ENCODE data around the gene LRIG1.

Gene LRIG1

DNA sequence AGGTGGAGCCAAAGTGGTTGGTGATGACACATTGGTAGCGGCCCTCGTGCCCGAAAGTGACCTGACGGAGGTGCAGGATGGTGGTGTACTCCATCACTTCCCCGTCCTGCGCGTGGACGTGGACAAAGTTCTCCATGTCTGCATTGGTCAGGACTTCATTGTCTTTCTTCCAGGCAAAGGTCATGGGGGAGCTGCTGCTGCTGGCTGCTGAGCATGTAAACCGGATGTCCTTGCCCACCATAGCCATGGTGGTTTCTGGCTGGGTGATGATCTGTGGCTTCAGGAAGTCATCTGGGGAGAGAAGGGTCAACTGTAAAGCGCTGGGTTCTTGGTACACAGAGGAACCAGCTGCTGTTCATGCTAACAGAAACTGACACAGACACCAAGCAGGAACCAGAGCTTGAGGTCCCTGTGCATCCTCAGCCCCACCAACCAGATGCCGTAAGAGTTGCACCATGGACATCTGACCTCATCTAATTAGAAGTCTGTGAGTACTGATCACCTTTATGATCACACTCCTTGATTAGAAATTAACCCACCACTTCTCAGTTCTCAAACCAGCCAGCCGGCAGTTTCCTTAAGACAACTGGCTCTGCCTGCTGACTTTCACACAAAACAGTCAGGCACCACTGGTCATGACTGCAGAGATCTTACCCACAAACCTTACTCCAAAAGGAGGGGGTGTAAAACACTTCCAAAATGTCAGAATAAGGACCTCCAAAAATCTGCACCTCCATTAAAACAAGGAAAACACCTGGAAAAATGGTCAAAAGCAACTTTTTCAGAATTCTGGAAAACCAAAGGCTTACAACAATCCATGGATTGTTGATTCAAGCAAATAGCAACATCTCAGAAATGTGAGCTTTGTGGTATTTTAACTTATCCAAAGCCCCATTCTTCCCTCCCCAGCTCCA is 114.6 kb downstream of the LRIG1 start:
- H3K9ac ChIP-seq (ENCODE audit: low read depth, low read length): no peak overlapping the region
- H3K9me3 ChIP-seq (ENCODE audit: insufficient read depth, low read depth, low read length): no peaks in the 10 kb centered on the region
- H3K27ac ChIP-seq (ENCODE audit: low read depth, low read length): no peak overlapping the region
- H3K4me1 ChIP-seq (ENCODE audit: insufficient read depth, low read length): no peaks in the 10 kb centered on the region
- H3K36me3 ChIP-seq (ENCODE audit: insufficient read depth, low read length): peaks cover 94% of the 10 kb centered on the region
- 96% methylated on average over 12 of the region's 12 CpGs for WGBS
- H3K27me3 ChIP-seq (ENCODE audit: insufficient read depth, low read length): no peaks in the 10 kb centered on the region
- H3K4me3 ChIP-seq (ENCODE audit: low read length): no peak overlapping the region

DNA sequence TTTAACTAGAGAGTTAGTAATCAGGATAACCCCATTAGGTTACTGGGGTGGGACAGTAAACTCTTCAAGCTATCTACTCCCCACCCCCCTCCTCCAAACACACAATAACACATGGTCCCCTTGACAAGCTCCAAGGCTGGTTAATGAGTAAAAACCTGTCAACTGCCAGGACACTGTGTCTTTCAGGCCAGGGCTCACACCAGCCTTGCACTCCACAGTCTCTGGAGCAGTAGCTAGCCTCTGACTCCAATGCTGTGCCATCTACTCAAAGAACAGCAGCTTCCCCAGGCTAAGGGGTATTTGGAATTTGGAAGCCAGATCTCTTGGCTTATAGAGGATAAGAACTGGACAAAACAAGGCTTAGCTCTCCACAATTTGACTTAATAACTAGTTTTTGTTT is 115.8 kb downstream of the LRIG1 start:
- Histone ChIP-seq H3K36me3 (ENCODE audit: insufficient read depth, low read length) (peaks cover 94% of the 10 kb centered on the region), H3K27ac (ENCODE audit: low read depth, low read length) (no peak overlapping the region), H3K4me1 (ENCODE audit: insufficient read depth, low read length) (no peaks in the 10 kb centered on the region), H3K9me3 (ENCODE audit: insufficient read depth, low read depth, low read length) (no peaks in the 10 kb centered on the region), H3K4me3 (ENCODE audit: low read length) (no peak overlapping the region), H3K9ac (ENCODE audit: low read depth, low read length) (no peak overlapping the region), H3K27me3 (ENCODE audit: insufficient read depth, low read length) (no peaks in the 10 kb centered on the region)

DNA sequence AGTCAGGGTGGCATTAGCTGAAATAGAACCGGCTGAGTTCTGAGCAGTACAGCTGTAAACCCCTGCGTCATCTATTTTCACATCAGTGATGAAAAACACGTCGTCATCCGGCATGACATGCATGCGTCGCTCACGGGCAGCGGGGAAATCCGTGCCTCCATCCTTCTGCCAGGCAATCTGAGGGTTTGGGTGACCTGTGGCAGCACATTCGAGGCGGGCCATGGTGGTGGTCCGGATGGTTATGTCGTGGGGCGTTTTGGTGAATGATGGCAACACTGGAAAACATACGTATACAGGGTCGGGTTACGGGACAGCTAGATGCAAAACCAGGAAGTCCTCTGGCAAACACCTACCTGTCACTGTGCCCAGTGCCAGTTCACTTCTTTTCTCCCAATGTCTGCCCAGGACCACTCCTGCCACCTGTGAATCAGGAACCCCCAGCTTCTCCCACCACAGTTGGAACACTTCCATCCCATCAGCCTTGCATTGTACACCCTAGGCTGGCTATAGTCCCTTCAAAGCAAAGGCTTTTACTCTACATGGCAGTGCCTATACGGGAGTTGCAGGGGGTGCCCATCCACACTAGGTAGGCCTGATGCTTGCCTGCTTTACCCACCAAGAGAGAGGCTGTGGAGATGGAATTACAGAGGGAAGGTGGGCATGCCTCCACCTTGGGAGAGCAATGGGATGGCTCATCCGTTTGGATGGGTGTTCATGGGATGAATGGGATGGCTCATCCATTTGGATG is 116.7 kb downstream of the LRIG1 start:
- Histone ChIP-seq H3K4me3 (ENCODE audit: low read length) (no peak overlapping the region), H3K36me3 (ENCODE audit: insufficient read depth, low read length) (peaks cover 96% of the 10 kb centered on the region), H3K9me3 (ENCODE audit: insufficient read depth, low read depth, low read length) (no peaks in the 10 kb centered on the region), H3K4me1 (ENCODE audit: insufficient read depth, low read length) (no peaks in the 10 kb centered on the region), H3K27ac (ENCODE audit: low read depth, low read length) (no peak overlapping the region), H3K9ac (ENCODE audit: low read depth, low read length) (no peak overlapping the region), H3K27me3 (ENCODE audit: insufficient read depth, low read length) (no peaks in the 10 kb centered on the region)
- whole genome bisulfite sequencing: 96% methylated on average over 20 of the region's 20 CpGs

DNA sequence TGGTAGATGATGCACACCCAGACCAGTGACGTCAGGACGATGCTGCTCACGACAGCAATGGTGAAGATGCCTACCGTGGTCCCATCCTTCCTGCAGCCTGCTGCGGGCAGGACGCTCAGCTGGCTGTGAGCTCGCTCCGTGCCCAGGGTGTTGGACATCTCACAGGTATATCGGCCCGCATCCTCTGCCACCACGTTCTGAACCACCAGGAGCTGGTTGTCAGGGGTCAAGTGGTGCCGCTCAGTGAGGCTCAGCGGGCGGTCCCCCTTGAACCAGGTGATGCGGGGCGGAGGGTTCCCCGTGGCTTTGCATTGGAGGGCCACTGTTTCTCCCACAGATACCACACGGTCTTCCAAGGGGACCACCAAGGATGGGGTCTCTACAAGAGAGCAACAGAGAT is 117.8 kb downstream of the LRIG1 start:
- WGBS: 95% methylated on average over 18 of the region's 18 CpGs
- no peak overlapping the region for H3K27ac ChIP-seq (ENCODE audit: low read depth, low read length)
- no peaks in the 10 kb centered on the region for H3K4me1 ChIP-seq (ENCODE audit: insufficient read depth, low read length)
- no peaks in the 10 kb centered on the region for H3K27me3 ChIP-seq (ENCODE audit: insufficient read depth, low read length)
- H3K36me3 ChIP-seq (ENCODE audit: insufficient read depth, low read length): peaks cover 96% of the 10 kb centered on the region
- no peak overlapping the region for H3K9ac ChIP-seq (ENCODE audit: low read depth, low read length)
- no peak overlapping the region for H3K4me3 ChIP-seq (ENCODE audit: low read length)
- H3K9me3 ChIP-seq (ENCODE audit: insufficient read depth, low read depth, low read length): no peaks in the 10 kb centered on the region

DNA sequence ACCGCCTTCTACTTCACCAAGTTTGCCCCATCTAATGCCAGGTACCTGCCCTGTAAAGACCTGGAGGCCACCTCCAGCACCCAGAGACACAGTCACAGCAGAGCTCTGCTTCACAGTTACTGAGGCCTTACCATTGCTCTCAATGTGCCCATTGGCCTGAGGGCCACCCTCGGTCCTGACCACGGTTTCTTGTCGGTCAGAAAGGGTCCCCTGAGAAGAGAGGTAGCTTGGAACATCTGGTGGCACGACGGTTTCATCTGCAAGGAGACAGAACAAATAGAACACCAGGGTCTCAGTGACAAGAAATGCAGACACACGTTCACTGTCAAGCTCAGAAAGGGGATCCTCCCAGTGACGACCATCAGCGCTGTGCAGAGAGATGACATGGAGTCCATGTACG is 118.7 kb downstream of the LRIG1 start:
- 96% methylated on average over 10 of the region's 10 CpGs for WGBS
- H3K36me3 ChIP-seq (ENCODE audit: insufficient read depth, low read length): peaks cover 100% of the 10 kb centered on the region

DNA sequence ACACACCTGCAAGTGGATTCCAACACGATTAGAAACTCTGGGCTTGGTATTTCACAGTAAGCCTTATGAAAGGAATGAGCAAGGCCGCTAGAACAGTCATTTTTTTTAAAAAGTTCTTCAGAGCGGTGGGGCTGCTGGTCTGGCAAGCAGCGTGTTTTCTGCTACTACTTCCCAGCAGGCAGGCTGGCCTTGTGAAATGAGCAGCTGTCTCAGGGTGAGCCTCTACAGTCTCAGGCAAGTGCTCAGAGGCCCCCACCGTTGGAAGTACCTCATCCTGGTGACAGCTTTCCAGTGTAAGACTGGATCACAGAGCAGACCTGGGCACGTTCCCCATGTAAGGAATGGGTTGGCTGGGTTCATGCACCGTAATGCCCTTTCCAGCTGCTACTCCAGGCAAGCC is 119.2 kb downstream of the LRIG1 start:
- H3K4me1 ChIP-seq (ENCODE audit: insufficient read depth, low read length): no peaks in the 10 kb centered on the region
- H3K27me3 ChIP-seq (ENCODE audit: insufficient read depth, low read length): no peaks in the 10 kb centered on the region
- 95% methylated on average over 7 of the region's 7 CpGs for whole genome bisulfite sequencing
- H3K27ac ChIP-seq (ENCODE audit: low read depth, low read length): no peak overlapping the region
- H3K36me3 ChIP-seq (ENCODE audit: insufficient read depth, low read length): peaks cover 100% of the 10 kb centered on the region
- H3K9ac ChIP-seq (ENCODE audit: low read depth, low read length): no peak overlapping the region
- no peak overlapping the region for H3K4me3 ChIP-seq (ENCODE audit: low read length)
- H3K9me3 ChIP-seq (ENCODE audit: insufficient read depth, low read depth, low read length): no peaks in the 10 kb centered on the region

More for the DNA sequence above, 118.7 kb downstream of the LRIG1 start:
- no peaks in the 10 kb centered on the region for H3K4me1 ChIP-seq (ENCODE audit: insufficient read depth, low read length)
- H3K4me3 ChIP-seq (ENCODE audit: low read length): no peak overlapping the region
- H3K27me3 ChIP-seq (ENCODE audit: insufficient read depth, low read length): no peaks in the 10 kb centered on the region
- no peaks in the 10 kb centered on the region for H3K9me3 ChIP-seq (ENCODE audit: insufficient read depth, low read depth, low read length)
- no peak overlapping the region for H3K27ac ChIP-seq (ENCODE audit: low read depth, low read length)
- H3K9ac ChIP-seq (ENCODE audit: low read depth, low read length): no peak overlapping the region

DNA sequence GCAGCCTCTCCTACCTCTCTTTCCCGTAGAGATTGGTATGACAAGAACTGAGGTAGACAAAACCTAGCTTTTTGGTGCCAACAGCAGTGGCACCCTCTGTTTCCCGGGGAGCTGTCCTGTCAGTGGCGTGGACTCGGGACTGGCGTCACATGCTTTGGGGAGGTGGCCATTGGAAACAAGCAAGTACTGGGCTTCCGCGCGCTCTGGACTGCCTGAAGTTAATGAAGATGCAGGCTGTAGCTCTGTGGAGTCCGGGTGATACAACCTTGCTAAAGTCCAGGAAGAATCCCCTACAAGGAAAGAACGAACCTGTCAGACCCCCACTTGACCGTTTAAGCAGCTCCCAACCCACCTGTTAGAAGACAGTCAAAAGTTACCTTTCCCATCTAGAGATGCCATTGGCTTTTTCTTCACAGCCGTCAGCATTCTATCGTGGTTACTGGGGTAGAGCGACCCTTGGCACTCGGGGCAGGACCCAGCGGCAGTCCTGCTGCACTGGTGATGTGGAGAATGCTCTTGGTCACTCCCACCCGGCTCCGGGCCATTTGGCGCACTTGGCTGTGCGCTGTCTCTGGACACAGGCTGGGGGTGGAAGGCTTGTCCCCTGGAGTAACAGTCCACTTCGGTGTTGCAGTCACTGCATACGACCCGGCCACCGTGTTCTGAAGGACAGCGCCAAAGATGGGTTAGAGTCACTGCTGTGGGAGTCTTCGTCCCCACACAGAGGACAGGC is 120.5 kb downstream of the LRIG1 start:
- no peaks in the 10 kb centered on the region for H3K27me3 ChIP-seq (ENCODE audit: insufficient read depth, low read length)
- no peak overlapping the region for H3K9ac ChIP-seq (ENCODE audit: low read depth, low read length)
- no peak overlapping the region for H3K27ac ChIP-seq (ENCODE audit: low read depth, low read length)
- no peaks in the 10 kb centered on the region for H3K9me3 ChIP-seq (ENCODE audit: insufficient read depth, low read depth, low read length)
- 96% methylated on average over 26 of the region's 26 CpGs for whole genome bisulfite sequencing
- H3K4me1 ChIP-seq (ENCODE audit: insufficient read depth, low read length): no peaks in the 10 kb centered on the region
- H3K36me3 ChIP-seq (ENCODE audit: insufficient read depth, low read length): peaks cover 100% of the 10 kb centered on the region
- no peak overlapping the region for H3K4me3 ChIP-seq (ENCODE audit: low read length)

DNA sequence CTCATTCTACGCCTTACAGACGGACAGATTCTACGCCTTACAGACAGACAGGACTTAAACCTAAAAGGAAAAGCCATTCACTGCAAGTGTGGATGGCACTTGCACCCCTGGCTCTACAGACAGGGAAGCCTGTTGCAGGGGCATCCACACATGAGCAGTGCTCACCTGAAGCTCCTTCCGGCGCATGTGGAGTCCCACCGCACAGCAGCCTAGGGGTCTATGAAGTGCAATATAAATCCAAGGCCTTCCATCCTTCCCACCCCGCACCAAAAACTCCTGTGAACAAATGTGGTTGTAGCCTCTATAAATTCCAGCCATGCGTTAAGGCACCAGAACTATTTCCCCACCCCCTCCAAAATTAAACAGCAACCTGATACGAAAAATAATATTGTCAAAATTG is 121.3 kb downstream of the LRIG1 start:
- no peak overlapping the region for H3K9ac ChIP-seq (ENCODE audit: low read depth, low read length)
- peaks cover 96% of the 10 kb centered on the region for H3K36me3 ChIP-seq (ENCODE audit: insufficient read depth, low read length)
- H3K9me3 ChIP-seq (ENCODE audit: insufficient read depth, low read depth, low read length): no peaks in the 10 kb centered on the region
- H3K4me3 ChIP-seq (ENCODE audit: low read length): no peak overlapping the region
- no peaks in the 10 kb centered on the region for H3K4me1 ChIP-seq (ENCODE audit: insufficient read depth, low read length)
- no peaks in the 10 kb centered on the region for H3K27me3 ChIP-seq (ENCODE audit: insufficient read depth, low read length)
- no peak overlapping the region for H3K27ac ChIP-seq (ENCODE audit: low read depth, low read length)
- 95% methylated on average over 8 of the region's 9 CpGs for WGBS

DNA sequence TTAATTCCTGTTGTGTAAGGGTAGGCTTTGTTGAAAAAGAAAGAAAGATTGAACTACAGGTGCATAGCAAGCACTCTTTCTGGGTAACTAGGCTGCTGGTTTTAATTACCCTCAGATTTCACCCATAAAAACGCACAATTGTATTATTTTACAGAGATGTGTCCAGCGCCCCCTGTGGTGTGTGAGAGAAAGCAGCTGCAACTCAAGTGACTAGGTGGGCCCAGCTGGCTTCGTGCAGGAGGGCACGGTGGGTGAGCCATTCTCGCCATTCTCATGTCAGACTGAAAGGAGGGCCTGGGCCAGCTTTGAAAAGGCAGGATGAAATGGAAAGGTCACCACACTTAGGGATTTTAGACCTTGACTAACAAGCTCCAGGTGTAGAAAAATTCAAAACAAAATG is 122.6 kb downstream of the LRIG1 start:
- H3K9ac ChIP-seq (ENCODE audit: low read depth, low read length): no peak overlapping the region
- H3K4me3 ChIP-seq (ENCODE audit: low read length): no peak overlapping the region
- H3K27ac ChIP-seq (ENCODE audit: low read depth, low read length): no peak overlapping the region
- no peaks in the 10 kb centered on the region for H3K4me1 ChIP-seq (ENCODE audit: insufficient read depth, low read length)
- H3K36me3 ChIP-seq (ENCODE audit: insufficient read depth, low read length): peaks cover 82% of the 10 kb centered on the region
- no peaks in the 10 kb centered on the region for H3K9me3 ChIP-seq (ENCODE audit: insufficient read depth, low read depth, low read length)
- WGBS: 59% methylated on average over 5 of the region's 5 CpGs
- H3K27me3 ChIP-seq (ENCODE audit: insufficient read depth, low read length): no peaks in the 10 kb centered on the region

DNA sequence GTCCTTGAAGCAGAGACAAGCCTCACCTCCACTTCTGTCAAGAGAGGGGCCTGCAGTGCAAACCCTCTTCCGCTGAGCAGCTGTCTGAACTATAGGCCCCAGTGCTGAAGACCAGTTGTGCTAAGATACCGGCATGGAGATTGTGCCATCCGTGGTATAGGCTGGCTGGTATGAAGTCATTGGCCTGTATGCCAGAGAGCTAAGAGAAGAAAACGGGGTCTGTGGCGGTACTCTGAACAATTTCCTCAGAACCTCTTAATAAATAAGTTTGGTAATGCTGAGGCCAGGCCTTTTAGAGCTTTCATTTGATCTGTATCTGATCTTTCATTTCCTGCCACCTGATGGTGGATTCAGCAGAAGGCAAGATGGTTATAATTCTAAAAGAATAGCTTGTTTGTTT is 123.0 kb downstream of the LRIG1 start:
- peaks cover 78% of the 10 kb centered on the region for H3K36me3 ChIP-seq (ENCODE audit: insufficient read depth, low read length)
- H3K27me3 ChIP-seq (ENCODE audit: insufficient read depth, low read length): no peaks in the 10 kb centered on the region
- 85% methylated on average over 5 of the region's 5 CpGs for WGBS
- H3K9ac ChIP-seq (ENCODE audit: low read depth, low read length): no peak overlapping the region
- no peaks in the 10 kb centered on the region for H3K4me1 ChIP-seq (ENCODE audit: insufficient read depth, low read length)
- no peaks in the 10 kb centered on the region for H3K9me3 ChIP-seq (ENCODE audit: insufficient read depth, low read depth, low read length)
- H3K4me3 ChIP-seq (ENCODE audit: low read length): no peak overlapping the region
- H3K27ac ChIP-seq (ENCODE audit: low read depth, low read length): no peak overlapping the region

DNA sequence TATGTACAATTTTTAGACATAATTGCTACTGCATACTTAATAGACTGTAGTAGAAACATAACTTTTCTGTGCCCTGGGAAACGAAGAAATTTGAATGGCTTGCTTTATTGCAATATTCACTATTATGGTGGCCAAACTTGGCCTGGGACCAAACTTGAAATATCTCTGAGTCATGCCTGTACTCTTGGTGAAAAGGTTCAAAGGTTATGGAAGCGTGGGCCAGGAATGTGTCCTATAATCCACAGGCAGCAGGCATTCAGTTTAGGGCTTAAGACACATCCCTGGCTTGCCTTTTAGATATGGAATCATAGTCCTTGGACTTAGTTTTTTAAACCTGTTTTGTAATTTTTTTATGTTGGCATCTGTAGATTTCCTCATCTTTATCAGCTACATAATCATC is 124.3 kb downstream of the LRIG1 start:
- Histone ChIP-seq H3K4me3 (ENCODE audit: low read length) (no peak overlapping the region), H3K36me3 (ENCODE audit: insufficient read depth, low read length) (peaks cover 66% of the 10 kb centered on the region), H3K9me3 (ENCODE audit: insufficient read depth, low read depth, low read length) (no peaks in the 10 kb centered on the region), H3K27ac (ENCODE audit: low read depth, low read length) (no peak overlapping the region), H3K9ac (ENCODE audit: low read depth, low read length) (no peak overlapping the region), H3K27me3 (ENCODE audit: insufficient read depth, low read length) (no peaks in the 10 kb centered on the region), H3K4me1 (ENCODE audit: insufficient read depth, low read length) (no peaks in the 10 kb centered on the region)
- WGBS: over 99% methylated on average over 2 of the region's 2 CpGs
